ENCODE results near the gene HAND1.

Gene HAND1

DNA sequence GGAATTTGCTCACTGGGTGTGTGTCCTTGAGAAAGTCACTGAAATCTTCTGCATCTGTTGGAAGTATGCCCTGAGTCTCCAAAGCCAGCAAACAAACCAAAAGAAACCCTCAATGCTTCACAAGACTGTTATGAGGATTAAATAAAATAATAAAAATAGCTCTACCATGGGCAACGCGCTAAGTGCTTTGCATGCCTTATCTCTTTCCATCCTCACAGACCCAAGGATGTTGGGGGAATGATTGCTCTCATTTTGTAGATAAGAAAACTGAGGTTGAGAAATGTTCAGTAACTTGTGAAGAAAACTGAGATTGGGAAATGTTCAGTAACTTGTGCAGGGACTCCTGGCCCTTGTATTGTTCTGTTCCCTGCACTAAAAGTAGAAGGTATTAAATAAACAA lies 7.9 kb downstream of the HAND1 start:
- no peak overlapping the region for H3K4me3 ChIP-seq (replicated peaks; ENCODE audit: low read depth, low read length)
- no peak for DNase-seq (ENCODE audit: extremely low read depth, low read depth)
- no peak for TF ChIP-seq CTCF (IDR thresholded peaks at IDR 0.05; ENCODE audit: low read depth, low read length, missing control alignments)

GRCh38 chr5:154467655-154468354 lies 10.2 kb downstream of the HAND1 start:
- no peak overlapping the region for H3K4me3 ChIP-seq (replicated peaks; ENCODE audit: low read depth, low read length)
- TF ChIP-seq CTCF (IDR thresholded peaks at IDR 0.05; ENCODE audit: low read depth, low read length, missing control alignments), result peak; percentile 90
- no peak for DNase-seq (ENCODE audit: extremely low read depth, low read depth)

GRCh38 chr5:154466671-154467070 lies 11.4 kb downstream of the HAND1 start:
- no peak for DNase-seq (ENCODE audit: extremely low read depth, low read depth)
- no peak overlapping the region for H3K4me3 ChIP-seq (replicated peaks; ENCODE audit: low read depth, low read length)
- TF ChIP-seq CTCF (IDR thresholded peaks at IDR 0.05; ENCODE audit: low read depth, low read length, missing control alignments), result no peak

DNA sequence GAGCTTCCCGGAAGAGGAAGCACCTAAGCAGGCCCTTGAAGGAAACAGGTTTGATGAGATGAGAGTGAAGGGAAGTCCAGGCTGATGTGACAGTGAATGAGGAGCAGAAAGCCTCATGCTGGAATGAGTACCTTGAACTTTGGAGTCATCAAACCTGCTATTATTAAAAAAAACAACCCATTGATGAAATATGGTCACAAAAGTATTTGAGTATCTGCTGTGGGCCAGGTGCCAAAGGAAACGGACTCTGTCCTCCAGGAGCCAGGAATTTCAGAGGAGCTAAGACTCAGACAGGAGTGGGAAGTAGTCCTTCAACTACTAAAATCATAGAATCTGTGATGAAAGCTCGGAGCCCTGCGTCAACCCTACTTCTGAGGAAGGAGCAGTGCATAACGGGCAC lies 11.9 kb downstream of the HAND1 start:
- no peak for DNase-seq (ENCODE audit: extremely low read depth, low read depth)
- H3K4me3 ChIP-seq (replicated peaks; ENCODE audit: low read depth, low read length), result no peak overlapping the region
- TF ChIP-seq CTCF (IDR thresholded peaks at IDR 0.05; ENCODE audit: low read depth, low read length, missing control alignments), result no peak

DNA sequence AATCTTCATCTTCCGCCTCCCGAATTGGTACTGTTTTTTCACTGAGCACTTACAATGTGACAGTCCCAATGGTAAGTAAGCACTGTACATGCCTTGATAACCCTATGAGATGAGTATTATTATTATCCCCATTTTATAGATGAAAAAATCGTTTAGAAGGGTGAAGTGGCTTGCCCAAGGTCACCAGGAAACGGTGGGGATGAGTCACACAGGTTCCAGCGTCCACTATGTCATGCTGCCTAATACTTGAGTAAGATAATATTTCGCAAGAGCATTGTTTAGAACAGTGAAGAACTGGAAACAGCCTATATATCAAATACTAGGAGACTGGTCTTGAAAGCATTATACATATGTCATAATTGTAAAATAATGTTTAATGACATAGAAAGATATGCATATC lies 12.9 kb downstream of the HAND1 start:
- DNase-seq (ENCODE audit: extremely low read depth, low read depth), result no peak
- no peak overlapping the region for H3K4me3 ChIP-seq (replicated peaks; ENCODE audit: low read depth, low read length)
- TF ChIP-seq CTCF (IDR thresholded peaks at IDR 0.05; ENCODE audit: low read depth, low read length, missing control alignments), result no peak

- no peak for TF ChIP-seq CTCF (IDR thresholded peaks at IDR 0.05; ENCODE audit: low read depth, low read length, missing control alignments)
- no peak for DNase-seq (ENCODE audit: extremely low read depth, low read depth)
- no peak overlapping the region for H3K4me3 ChIP-seq (replicated peaks; ENCODE audit: low read depth, low read length)
Observed at GRCh38 chr5:154464438-154464837, 13.6 kb downstream of the HAND1 start.

DNA sequence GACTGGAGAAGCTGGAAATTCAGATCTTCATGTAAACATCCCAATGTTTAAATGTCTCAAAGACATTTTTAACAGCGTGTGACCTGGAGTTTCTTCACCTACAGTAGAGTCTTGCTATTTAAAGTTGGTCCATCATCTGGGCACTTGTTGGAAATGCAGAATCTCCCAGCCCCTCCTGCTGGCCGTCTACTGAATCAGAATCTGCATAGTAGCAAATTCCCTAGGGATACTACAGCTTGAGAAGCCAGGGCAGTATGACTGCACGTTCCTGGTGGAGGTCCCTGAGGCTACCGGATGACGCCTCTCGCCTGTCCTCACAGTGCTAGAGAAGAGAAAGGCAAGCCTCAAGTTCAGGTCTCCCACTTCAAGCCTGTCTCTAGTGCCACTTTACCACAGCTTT lies 16.5 kb downstream of the HAND1 start:
- TF ChIP-seq CTCF (IDR thresholded peaks at IDR 0.05; ENCODE audit: low read depth, low read length, missing control alignments), result peak; percentile 37
- no peak overlapping the region for H3K4me3 ChIP-seq (replicated peaks; ENCODE audit: low read depth, low read length)
- no peak for DNase-seq (ENCODE audit: extremely low read depth, low read depth)

Data from HFF-Myc (cell line).